HepG2 (cell line): ENCODE data around the gene AKT2. TPM values are rescaled to one million over a fixed set of nuclear protein-coding genes. Genes with fewer than 3 reads are reported as not detected.

Experiments used
- ATF4 ChIP-seq, 2 experiments: fragments of 450-650 bp in 1 of 2; sonication (generic) in 1 of 2; formaldehyde crosslinking; IDR thresholded peaks; 2 replicates each; pipeline versions ENCODE4 v1.5.0 to v1.8.0; 2020 to 2022; ENCODE audit warnings: mild to moderate bottlenecking in 1 of 2, missing genetic modification reagents in 1 of 2
- ETV6 ChIP-seq: sonication (generic); formaldehyde crosslinking; conservative IDR thresholded peaks from 2 replicates; pipeline ENCODE4 v1.4.0; 2020; ENCODE audit warnings: missing genetic modification reagents
- FOXK1 ChIP-seq: sonication (generic); formaldehyde crosslinking; IDR thresholded peaks from 2 replicates; pipeline ENCODE4 v1.4.0; 2020; ENCODE audit warnings: low read depth, missing genetic modification reagents, borderline replicate concordance
- GATAD1 ChIP-seq: IDR thresholded peaks from 2 replicates; pipeline ENCODE4 v1.6.1; 2016; ENCODE audit warnings: missing genetic modification reagents, missing compliant biosample characterization
- HMGXB4 ChIP-seq, 2 experiments: sonication (generic) in 1 of 2; formaldehyde crosslinking in 1 of 2; IDR thresholded peaks; 2 replicates each; pipeline versions ENCODE4 v1.4.0 to v1.6.1; 2018 to 2020; ENCODE audit warnings: missing genetic modification reagents in 2 of 2, borderline replicate concordance in 1 of 2, low read depth in 1 of 2, mild to moderate bottlenecking in 1 of 2, missing biosample characterization in 1 of 2
- IKZF4 ChIP-seq: sonication (generic); formaldehyde crosslinking; IDR thresholded peaks from 2 replicates; pipeline ENCODE4 v1.5.1; 2020; ENCODE audit warnings: borderline replicate concordance, mild to moderate bottlenecking, low read depth, missing genetic modification reagents; ENCODE audit errors: not compliant biosample characterization
- JARID2 ChIP-seq: sonication (generic); formaldehyde crosslinking; IDR thresholded peaks from 2 replicates; pipeline ENCODE4 v1.8.1; 2023; ENCODE audit warnings: missing genetic modification reagents, inconsistent platforms; ENCODE audit not compliant: insufficient replicate concordance
- REL ChIP-seq: sonication (generic); formaldehyde crosslinking; conservative IDR thresholded peaks from 2 replicates; pipeline ENCODE4 v1.8.0; 2022; ENCODE audit warnings: mild to moderate bottlenecking, missing genetic modification reagents, moderate library complexity
- SAP130 ChIP-seq: IDR thresholded peaks from 2 replicates; pipeline ENCODE4 v1.6.1; 2016; ENCODE audit warnings: low read depth
- SP4 ChIP-seq: sonication (generic); formaldehyde crosslinking; IDR thresholded peaks from 2 replicates; pipeline ENCODE4 v1.8.1; 2023; ENCODE audit warnings: mild to moderate bottlenecking, missing genetic modification reagents
- STAG1 ChIP-seq: sonication (generic); formaldehyde crosslinking; IDR thresholded peaks from 2 replicates; pipeline ENCODE4 v1.4.0; 2020; ENCODE audit warnings: missing genetic modification reagents
- TAF1 ChIP-seq: sonication (generic); formaldehyde crosslinking; IDR thresholded peaks from 2 replicates; pipeline ENCODE4 v1.4.0; 2020; ENCODE audit warnings: missing genetic modification reagents
- ZIK1 ChIP-seq: sonication (generic); formaldehyde crosslinking; IDR thresholded peaks from 2 replicates; pipeline ENCODE4 v1.5.0; 2020; ENCODE audit warnings: mild to moderate bottlenecking, low read depth, missing genetic modification reagents, borderline replicate concordance
- ZNF124 ChIP-seq: sonication (generic); formaldehyde crosslinking; IDR thresholded peaks from 2 replicates; pipeline ENCODE4 v1.4.0; 2020; ENCODE audit warnings: missing genetic modification reagents
- ZNF160 ChIP-seq: sonication (generic); formaldehyde crosslinking; IDR thresholded peaks from 2 replicates; pipeline ENCODE4 v1.8.0; 2022; ENCODE audit warnings: mild to moderate bottlenecking, inconsistent platforms, missing genetic modification reagents
- ZNF230 ChIP-seq: sonication (generic); formaldehyde crosslinking; IDR thresholded peaks from 2 replicates; pipeline ENCODE4 v1.4.0; 2020; ENCODE audit warnings: mild to moderate bottlenecking, missing genetic modification reagents
- ZNF292 ChIP-seq: sonication (generic); formaldehyde crosslinking; IDR thresholded peaks from 2 replicates; pipeline ENCODE4 v1.8.1; 2022; ENCODE audit warnings: mild to moderate bottlenecking, low read depth, missing genetic modification reagents, borderline replicate concordance
- ZNF432 ChIP-seq: sonication (generic); formaldehyde crosslinking; IDR thresholded peaks from 2 replicates; pipeline ENCODE4 v1.5.0; 2020; ENCODE audit warnings: missing genetic modification reagents, mild to moderate bottlenecking, borderline replicate concordance
- ZNF451 ChIP-seq: sonication (generic); formaldehyde crosslinking; IDR thresholded peaks from 2 replicates; pipeline ENCODE4 v1.5.0; 2020; ENCODE audit warnings: mild to moderate bottlenecking, missing genetic modification reagents
- ZNF496 ChIP-seq: sonication (generic); formaldehyde crosslinking; IDR thresholded peaks from 2 replicates; pipeline ENCODE4 v1.8.1; 2023; ENCODE audit warnings: mild to moderate bottlenecking, moderate library complexity, missing genetic modification reagents; ENCODE audit not compliant: insufficient replicate concordance
- ZNF512 ChIP-seq: sonication (generic); formaldehyde crosslinking; IDR thresholded peaks from 2 replicates; pipeline ENCODE4 v1.4.0; 2020; ENCODE audit warnings: mild to moderate bottlenecking, missing genetic modification reagents
- ZNF543 ChIP-seq: sonication (generic); formaldehyde crosslinking; IDR thresholded peaks from 2 replicates; pipeline ENCODE4 v1.4.0; 2020; ENCODE audit warnings: mild to moderate bottlenecking, missing genetic modification reagents
- polyA plus RNA-seq, 8 experiments: library from polyadenylated mRNA; depleted of rRNA in 3 of 8; stranded (reverse) in 7 of 8; unstranded in 1 of 8; fragments of >200 nt; fragmentation: Illumina TruSeq in 4 of 8; extraction: Trizol in 4 of 8; gene quantifications; 2 replicates each; pipeline versions ENCODE4 v1.2.1 to v1.2.3, GENCODE V29; 2011 to 2016; ENCODE audit warnings: low read depth in 4 of 8, missing spikeins in 1 of 8, mixed read lengths in 1 of 8; ENCODE audit not compliant: insufficient read depth in 1 of 8
- total RNA-seq, 5 experiments: library from RNA; depleted of rRNA; stranded (reverse); fragments of >200 nt; fragmentation: Illumina TruSeq; extraction: Trizol; gene quantifications; 2 replicates each; pipeline ENCODE4 v1.2.3, GENCODE V29; 2016; ENCODE audit warnings: low read depth in 1 of 5
- TF ChIP-seq, protein P1 (sequence below): sonication (generic); formaldehyde crosslinking; IDR thresholded peaks from 2 replicates; pipeline ENCODE4 v1.5.1; 2020; ENCODE audit warnings: missing genetic modification reagents, mild to moderate bottlenecking, borderline replicate concordance

The AKT2 gene
- total and polyA plus RNA-seq, 2 of the 13 experiments (the other 11 are each of a cell fraction or from before 2014, with no cell fraction given), result 82.1 to 173 TPM

GRCh38 chr19:40284501-40285352 lies at the start of gene AKT2 (continued):
- TF ChIP-seq, protein P1, sequence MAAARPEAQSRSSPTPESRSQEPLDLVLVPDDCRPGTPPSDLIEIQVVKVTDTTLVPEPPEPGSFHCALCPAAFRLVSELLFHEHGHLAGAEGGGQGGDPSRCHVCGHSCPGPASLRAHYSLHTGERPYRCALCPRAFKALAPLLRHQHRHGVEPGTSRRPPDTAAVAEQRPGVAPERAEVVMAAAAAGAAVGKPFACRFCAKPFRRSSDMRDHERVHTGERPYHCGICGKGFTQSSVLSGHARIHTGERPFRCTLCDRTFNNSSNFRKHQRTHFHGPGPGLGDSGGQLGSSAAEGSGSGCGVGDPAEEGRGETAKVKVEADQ (CRISPR knock-in tag), result peak; percentile 24; the same call in 1 of the 2 replicates
- TF ChIP-seq ETV6 (CRISPR knock-in tag) (0 out of 2 replicates have a peak, but pooled peaks have one; percentile 35), REL (CRISPR knock-in tag) (0 out of 2 replicates have a peak, but pooled peaks have one; percentile 64), HMGXB4 (CRISPR knock-in tag; IDR thresholded peaks at IDR 0.05; ENCODE audit: borderline replicate concordance in 1 of 2, low read depth in 1 of 2) (peak in 1 of 2 experiments; percentile 17; a peak in 2 of 4 replicates), STAG1 (CRISPR knock-in tag) (no peak), IKZF4 (CRISPR knock-in tag) (no peak), ATF4 (CRISPR knock-in tag; IDR thresholded peaks at IDR 0.05) (peak in 1 of 2 experiments; percentile 31; a peak in 1 of 4 replicates), JARID2 (CRISPR knock-in tag) (no peak), ZNF451 (CRISPR knock-in tag) (0 out of 2 replicates have a peak, but pooled peaks have one; percentile 31), SP4 (peak; percentile 57; the same call in 1 of the 2 replicates), ZNF230 (0 out of 2 replicates have a peak, but pooled peaks have one; percentile 35), ZNF124 (CRISPR knock-in tag) (no peak), ZNF160 (CRISPR knock-in tag) (no peak), ZNF512 (CRISPR knock-in tag) (no peak), GATAD1 (CRISPR knock-in tag) (no peak; the same call in 1 of the 2 replicates), ZNF292 (CRISPR knock-in tag) (no peak), ZIK1 (CRISPR knock-in tag) (0 out of 2 replicates have a peak, but pooled peaks have one; percentile 13), ZNF496 (no peak), TAF1 (CRISPR knock-in tag) (0 out of 2 replicates have a peak, but pooled peaks have one; percentile 16), FOXK1 (no peak), ZNF432 (CRISPR knock-in tag) (no peak), ZNF543 (CRISPR knock-in tag) (peak; percentile 44; the same call in 1 of the 2 replicates), SAP130 (CRISPR knock-in tag) (peak; percentile 46)
